SK-N-SH treated with all-trans-retinoic acid at 6 μM for 48 hours (cell line): Measurements from ENCODE around the gene PSORS1C2.

Experiments used
- CSDC2 ChIP-seq: fragments of 250-450 bp; sonication (Bioruptor Pico); IDR thresholded peaks from 2 replicates; pipeline ENCODE4 v1.5.0; 2020; ENCODE audit warnings: mild to moderate bottlenecking, moderate library complexity
- RARB ChIP-seq: fragments of 250-450 bp; sonication (Bioruptor Pico); IDR thresholded peaks from 2 replicates; pipeline ENCODE4 v1.8.0; 2021; ENCODE audit warnings: mild to moderate bottlenecking, moderate library complexity
- ZNF8 ChIP-seq: fragments of 450-650 bp; formaldehyde crosslinking; IDR thresholded peaks from 2 replicates; pipeline ENCODE4 v1.5.0; 2020; ENCODE audit warnings: mild to moderate bottlenecking, moderate library complexity

DNA sequence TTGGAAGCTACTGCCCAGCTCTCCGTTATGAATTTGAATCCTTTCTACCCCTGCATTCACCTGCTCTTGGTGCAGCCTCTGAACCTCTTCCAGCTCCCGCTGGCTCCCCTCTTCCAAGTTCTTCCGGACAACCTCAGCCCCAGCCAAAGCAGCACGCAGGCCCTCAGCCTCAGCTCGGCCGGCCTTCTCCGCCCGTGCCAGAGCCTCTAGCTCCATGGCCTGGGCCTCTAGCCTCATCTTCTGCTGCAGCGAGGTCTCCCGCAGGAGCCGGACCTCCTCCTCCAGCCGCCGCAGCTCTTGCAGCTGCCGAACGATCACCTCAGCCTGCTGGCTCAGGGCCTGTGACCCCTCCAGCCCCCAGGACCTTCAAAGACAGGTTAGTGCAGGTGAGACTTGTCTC lies 15.6 kb upstream of the PSORS1C2 start:
- TF ChIP-seq ZNF8 (CRISPR knock-in tag) (no peak), CSDC2 (no peak), RARB (CRISPR knock-in tag) (no peak)
